Measurements from ENCODE around the gene NOL3. TPM values are rescaled to one million over a fixed set of nuclear protein-coding genes. Genes with fewer than 3 reads are reported as not detected.

Gene NOL3
- total and polyA plus RNA-seq, 9 of the 15 experiments (the other 6 are each of a cell fraction or from before 2014, with no cell fraction given), result 0.45 to 14.0 (median 5.4) TPM

DNA sequence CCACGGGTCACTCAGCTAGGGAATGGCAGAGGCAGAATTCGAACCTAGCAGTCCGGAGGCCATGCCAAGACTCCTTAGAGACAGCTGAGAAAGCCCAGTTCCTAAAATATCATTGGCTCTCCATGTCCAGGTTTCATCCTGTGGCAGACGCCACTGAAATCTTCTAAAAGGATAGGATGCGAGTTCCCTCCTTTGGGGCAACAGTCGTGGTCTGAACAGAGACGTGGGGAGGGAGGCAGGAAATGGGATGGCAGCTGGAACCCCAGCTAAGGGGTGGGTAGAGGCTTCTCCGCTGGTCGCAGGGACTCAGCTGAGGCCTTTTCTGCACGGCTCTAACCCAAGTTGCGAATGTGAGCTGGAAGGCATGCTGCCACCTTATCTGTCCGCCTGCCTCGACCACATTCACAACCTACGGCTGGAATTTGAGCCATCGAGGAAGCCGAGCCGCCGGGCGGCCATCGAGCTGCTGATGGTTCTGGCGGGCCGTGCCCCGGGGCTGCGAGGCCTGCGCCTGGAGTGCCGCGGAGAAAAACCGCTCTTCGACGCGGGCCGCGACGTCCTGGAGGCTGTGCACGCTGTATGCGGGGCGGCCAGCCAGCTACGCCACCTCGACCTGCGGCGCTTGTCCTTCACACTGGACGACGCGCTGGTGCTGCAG lies 7.7 kb upstream of the NOL3 start:
- BruUV-seq (replicated peaks), result no TSS peak
- Histone ChIP-seq H3K9ac (ENCODE audit: insufficient read depth in 1 of 2, low read depth in 2 of 2, low read length in 2 of 2) (no peak overlapping the region), H3K27ac (ENCODE audit: extremely low read depth, low read depth, low read length) (no peak overlapping the region), H3K27me3 (ENCODE audit: control insufficient read depth in 2 of 2, insufficient read depth in 2 of 2, low read length in 2 of 2) (no peaks in the 10 kb centered on the region), H3K9me3 (replicated peaks; ENCODE audit: control insufficient read depth, insufficient read depth, low read depth, low read length) (no peaks in the 10 kb centered on the region), H3K4me2 (ENCODE audit: insufficient read depth, low read length) (no peak overlapping the region), H3K4me3 (no peak overlapping the region), H4K20me1 (replicated peaks; ENCODE audit: control insufficient read depth, insufficient read depth, low read length) (0 out of 2 replicates have a peak, but pooled peaks cover 4% of the 10 kb centered on the region), H2AFZ (ENCODE audit: low read depth, low read length) (no peak overlapping the region), H3K9me1 (ENCODE audit: control insufficient read depth, insufficient read depth, low read length) (no peaks in the 10 kb centered on the region), H3K36me3 (ENCODE audit: control insufficient read depth, insufficient read depth, low read length) (peaks cover 13% of the 10 kb centered on the region; the same call in 2 of the 3 replicates), H3K4me1 (replicated peaks in 1 of 2; ENCODE audit: control insufficient read depth in 2 of 2, insufficient read depth in 2 of 2, low read length in 2 of 2) (peaks cover 28 to 84% of the 10 kb centered on the region in 2 experiments), H3K79me2 (ENCODE audit: control insufficient read depth, insufficient read depth, low read length) (peaks cover 28% of the 10 kb centered on the region)
- ChIA-PET POLR2A (interaction anchor here (0.6 to 1.3 kb wide), 3 partner anchors 24 to 74 kb away, joined by 3 to 4 read pairs (median 3); no protein-coding TSS in a partner anchor), CTCF (ENCODE audit: low intra/inter-chr PET ratio) (no interaction called here)
- DNase-seq (ENCODE audit: extremely low read depth in 1 of 4, low spot score in 3 of 4), result no peak
- WGBS (ENCODE audit: insufficient coverage, low coverage, missing lambda C conversion rate), result 95% methylated on average over 38 of the region's 44 CpGs
- TF ChIP-seq EP300 (IDR thresholded peaks at IDR 0.05; ENCODE audit: low read length) (no peak), RFX5 (IDR thresholded peaks at IDR 0.05; ENCODE audit: low read depth, low read length) (peak; percentile 89)
- in situ Hi-C loops (cut with MboI), result loop anchor here (25.0 kb wide), 1 partner anchor 200 kb away; the partner anchor contains the start of gene CES3
- intact Hi-C loops (cut with micrococcal nuclease), result no loop called here
- no peak for ATAC-seq
- no peak for FAIRE-seq

DNA sequence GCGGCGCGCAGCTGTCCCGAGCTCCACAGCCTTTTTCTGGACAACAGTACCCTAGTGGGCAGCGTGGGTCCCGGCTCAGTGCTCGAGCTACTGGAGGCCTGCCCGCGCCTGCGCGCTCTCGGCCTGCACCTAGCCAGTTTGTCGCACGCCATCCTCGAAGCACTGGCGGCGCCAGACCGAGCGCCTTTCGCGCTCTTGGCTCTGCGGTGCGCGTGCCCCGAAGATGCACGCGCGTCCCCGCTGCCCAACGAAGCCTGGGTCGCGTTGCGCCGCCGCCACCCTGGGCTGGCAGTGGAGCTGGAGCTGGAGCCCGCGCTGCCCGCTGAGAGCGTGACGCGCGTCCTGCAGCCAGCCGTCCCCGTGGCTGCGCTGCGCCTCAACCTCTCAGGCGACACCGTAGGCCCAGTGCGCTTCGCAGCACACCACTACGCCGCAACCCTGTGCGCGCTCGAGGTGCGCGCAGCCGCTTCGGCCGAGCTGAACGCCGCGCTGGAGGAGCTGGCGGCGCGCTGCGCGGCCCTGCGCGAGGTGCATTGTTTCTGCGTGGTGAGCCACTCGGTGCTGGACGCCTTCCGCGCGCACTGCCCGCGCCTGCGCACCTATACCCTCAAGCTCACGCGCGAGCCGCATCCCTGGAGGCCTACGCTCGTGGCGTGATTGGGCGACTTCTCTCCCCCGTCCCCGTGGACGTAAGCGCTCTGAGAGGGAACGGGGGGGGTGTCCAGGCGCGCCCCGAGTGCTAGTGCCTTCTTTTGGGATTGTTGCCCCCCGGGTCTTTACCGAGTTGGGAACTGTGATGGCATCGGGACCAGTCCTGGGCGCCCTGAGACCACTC lies 7.0 kb upstream of the NOL3 start:
- peaks cover 28% of the 10 kb centered on the region for H3K79me2 ChIP-seq (ENCODE audit: control insufficient read depth, insufficient read depth, low read length)
- 97% methylated on average over 46 of the region's 99 CpGs for WGBS (ENCODE audit: insufficient coverage, low coverage, missing lambda C conversion rate)
- H3K9ac ChIP-seq (ENCODE audit: insufficient read depth in 1 of 2, low read depth in 2 of 2, low read length in 2 of 2), result peak overlapping the region in 1 of 2 experiments; percentile 7; a peak in 1 of 4 replicates
- in situ Hi-C loops (cut with MboI) (loop anchor here (25.0 kb wide), 1 partner anchor 201 kb away; the partner anchor contains the start of gene CES3), intact Hi-C loops (cut with micrococcal nuclease) (no loop called here)
- BruUV-seq (replicated peaks), result no TSS peak
- FAIRE-seq (no peak), ATAC-seq (no peak), DNase-seq (ENCODE audit: extremely low read depth in 1 of 4, low spot score in 3 of 4) (no peak)
- no peak overlapping the region for H3K4me2 ChIP-seq (ENCODE audit: insufficient read depth, low read length)
- H3K4me3 ChIP-seq, result no peak overlapping the region
- H3K27ac ChIP-seq (ENCODE audit: extremely low read depth, low read depth, low read length), result no peak overlapping the region
- peaks cover 13% of the 10 kb centered on the region; the same call in 2 of the 3 replicates for H3K36me3 ChIP-seq (ENCODE audit: control insufficient read depth, insufficient read depth, low read length)
- H3K4me1 ChIP-seq (replicated peaks in 1 of 2; ENCODE audit: control insufficient read depth in 2 of 2, insufficient read depth in 2 of 2, low read length in 2 of 2), result peaks cover 20 to 86% of the 10 kb centered on the region in 2 experiments
- CTCF ChIA-PET (ENCODE audit: low intra/inter-chr PET ratio), result no interaction called here
- H4K20me1 ChIP-seq (replicated peaks; ENCODE audit: control insufficient read depth, insufficient read depth, low read length), result no peaks in the 10 kb centered on the region
- POLR2A ChIA-PET, result interaction anchor here (1.3 kb wide), 1 partner anchor 24 kb away, joined by 3 read pairs; no protein-coding TSS in a partner anchor
- no peaks in the 10 kb centered on the region for H3K9me3 ChIP-seq (replicated peaks; ENCODE audit: control insufficient read depth, insufficient read depth, low read depth, low read length)
- no peaks in the 10 kb centered on the region for H3K9me1 ChIP-seq (ENCODE audit: control insufficient read depth, insufficient read depth, low read length)
- H3K27me3 ChIP-seq (ENCODE audit: control insufficient read depth in 2 of 2, insufficient read depth in 2 of 2, low read length in 2 of 2), result no peaks in the 10 kb centered on the region
- no peak overlapping the region for H2AFZ ChIP-seq (ENCODE audit: low read depth, low read length)
- TF ChIP-seq, protein P1, sequence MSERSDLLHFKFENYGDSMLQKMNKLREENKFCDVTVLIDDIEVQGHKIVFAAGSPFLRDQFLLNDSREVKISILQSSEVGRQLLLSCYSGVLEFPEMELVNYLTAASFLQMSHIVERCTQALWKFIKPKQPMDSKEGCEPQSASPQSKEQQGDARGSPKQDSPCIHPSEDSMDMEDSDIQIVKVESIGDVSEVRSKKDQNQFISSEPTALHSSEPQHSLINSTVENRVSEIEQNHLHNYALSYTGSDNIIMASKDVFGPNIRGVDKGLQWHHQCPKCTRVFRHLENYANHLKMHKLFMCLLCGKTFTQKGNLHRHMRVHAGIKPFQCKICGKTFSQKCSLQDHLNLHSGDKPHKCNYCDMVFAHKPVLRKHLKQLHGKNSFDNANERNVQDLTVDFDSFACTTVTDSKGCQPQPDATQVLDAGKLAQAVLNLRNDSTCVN (CRISPR knock-in tag; IDR thresholded peaks at IDR 0.05), result no peak
- TF ChIP-seq POLR2G (IDR thresholded peaks at IDR 0.05; ENCODE audit: low read depth, low read length), result peak; percentile 35; the same call in 1 of the 2 replicates
- peak; percentile 12 for TF ChIP-seq PCBP1 (IDR thresholded peaks at IDR 0.05; ENCODE audit: low read depth, low read length, poor library complexity, severe bottlenecking)
- TF ChIP-seq HMGN3 (IDR thresholded peaks at IDR 0.05; ENCODE audit: borderline replicate concordance, extremely low read depth, insufficient read length, low read depth, low read length), result peak; percentile 50
- TF ChIP-seq, protein P2, sequence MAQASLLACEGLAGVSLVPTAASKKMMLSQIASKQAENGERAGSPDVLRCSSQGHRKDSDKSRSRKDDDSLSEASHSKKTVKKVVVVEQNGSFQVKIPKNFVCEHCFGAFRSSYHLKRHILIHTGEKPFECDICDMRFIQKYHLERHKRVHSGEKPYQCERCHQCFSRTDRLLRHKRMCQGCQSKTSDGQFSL (CRISPR knock-in tag; IDR thresholded peaks at IDR 0.05), result 0 out of 2 replicates have a peak, but pooled peaks have one; percentile 20
- TF ChIP-seq, protein P2 (tag; IDR thresholded peaks at IDR 0.05), result no peak
- no peak for TF ChIP-seq SP2 (IDR thresholded peaks at IDR 0.05; ENCODE audit: extremely low read depth, low read depth, low read length, poor library complexity, severe bottlenecking)
- TF ChIP-seq SMAD2 (IDR thresholded peaks at IDR 0.05; ENCODE audit: low read depth, low read length), result no peak
